GM12891 (cell line): ENCODE data around the gene TRIM63.

Source experiments
- POLR2A ChIP-seq: IDR thresholded peaks from 2 replicates; pipeline ENCODE4 v1.6.1; 2011; ENCODE audit warnings: low read depth, low read length, control low read depth
- POLR2AphosphoS5 ChIP-seq: IDR thresholded peaks from 2 replicates; pipeline ENCODE4 v1.6.1; 2011; ENCODE audit warnings: low read depth, low read length, control low read depth

DNA sequence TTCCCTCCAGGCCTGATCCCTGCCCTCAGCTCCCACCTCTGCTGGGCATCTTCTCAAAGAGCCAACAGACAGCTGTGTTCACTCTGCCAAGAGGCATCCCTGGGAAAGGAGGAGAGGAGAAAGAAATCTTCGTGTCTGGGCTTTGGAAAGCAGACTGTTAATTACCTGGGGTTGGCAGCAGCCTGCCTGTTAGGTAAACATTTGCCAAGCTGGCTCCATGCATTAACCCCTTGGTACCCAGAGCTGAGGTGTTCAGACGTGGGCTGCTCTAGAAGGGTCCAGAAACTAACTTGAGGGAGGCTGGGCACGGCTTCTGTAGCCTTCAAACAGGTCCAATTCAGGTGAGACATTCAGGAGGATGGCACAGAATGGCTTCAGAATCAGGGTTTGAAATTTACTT is 54.6 kb downstream of the TRIM63 start:
- no peak for TF ChIP-seq POLR2AphosphoS5
- no peak for TF ChIP-seq POLR2A
